ENCODE data around the gene CFAP61.
"Not testable (repeated sequence)": the region's sequence is repeated elsewhere in the genome, so short reads cannot be mapped to it uniquely, and the experiment has no call there.

The CFAP61 gene

DNA sequence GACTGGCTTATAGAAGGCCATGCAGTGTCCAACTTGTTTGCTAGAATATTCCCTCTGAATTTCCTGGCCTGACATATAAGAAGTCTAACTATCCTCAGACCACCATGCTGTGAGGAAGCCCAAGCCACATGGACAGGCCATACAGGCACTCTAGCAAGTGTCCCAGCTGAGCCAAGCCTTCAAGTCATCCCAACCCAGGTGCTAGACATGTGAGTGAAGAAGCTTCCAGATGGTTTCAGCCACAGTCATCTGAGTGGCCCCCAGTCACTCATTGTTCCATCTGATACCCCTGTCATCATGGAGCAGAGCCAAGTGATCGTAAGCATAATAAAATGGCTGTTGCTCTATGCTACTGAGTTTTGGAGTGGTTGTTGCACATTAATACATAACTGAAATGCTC is 269.6 kb downstream of the CFAP61 start:
- no peak for DNase-seq (ENCODE audit: low read depth)

DNA sequence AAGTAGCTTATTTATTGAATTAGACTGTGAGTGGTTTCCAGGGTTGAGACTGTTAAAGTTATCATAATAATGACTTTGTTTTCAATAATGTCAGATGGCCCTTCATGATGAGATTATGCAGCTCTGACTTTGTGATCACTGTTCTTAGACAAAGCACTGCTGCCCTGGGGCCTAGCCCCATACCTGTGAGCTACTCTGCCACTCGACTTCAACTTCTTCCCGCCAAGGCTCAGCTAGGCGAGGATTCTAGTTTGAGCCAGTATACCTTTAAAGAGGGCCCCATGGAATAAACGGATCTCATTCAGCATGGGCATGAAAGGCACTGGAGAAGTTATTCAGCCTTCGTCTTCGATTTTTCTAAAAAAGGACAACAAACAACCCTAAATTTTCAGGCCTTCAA is 270.6 kb downstream of the CFAP61 start:
- DNase-seq (ENCODE audit: low read depth) = no peak

DNA sequence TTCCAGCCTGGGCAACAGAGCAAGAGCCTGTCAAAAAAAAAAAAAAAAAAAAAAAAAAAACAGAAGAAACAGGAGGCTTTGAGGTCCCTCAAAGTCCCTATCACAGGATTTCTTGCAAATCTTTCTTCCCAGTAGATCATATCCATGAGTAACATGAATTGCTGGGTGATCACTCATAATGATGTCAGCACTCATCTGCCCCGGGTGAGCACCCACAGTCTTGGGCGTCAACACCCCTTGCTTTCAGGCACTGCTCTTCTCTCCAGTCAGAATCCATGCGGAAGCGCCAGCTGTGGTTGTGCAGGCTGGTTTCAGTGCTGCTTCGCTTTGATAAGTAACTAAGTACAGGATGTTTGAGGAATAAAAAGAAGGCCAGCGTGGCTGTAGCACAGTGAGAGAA is 275.4 kb downstream of the CFAP61 start:
- DNase-seq (ENCODE audit: low read depth) = no peak

DNA sequence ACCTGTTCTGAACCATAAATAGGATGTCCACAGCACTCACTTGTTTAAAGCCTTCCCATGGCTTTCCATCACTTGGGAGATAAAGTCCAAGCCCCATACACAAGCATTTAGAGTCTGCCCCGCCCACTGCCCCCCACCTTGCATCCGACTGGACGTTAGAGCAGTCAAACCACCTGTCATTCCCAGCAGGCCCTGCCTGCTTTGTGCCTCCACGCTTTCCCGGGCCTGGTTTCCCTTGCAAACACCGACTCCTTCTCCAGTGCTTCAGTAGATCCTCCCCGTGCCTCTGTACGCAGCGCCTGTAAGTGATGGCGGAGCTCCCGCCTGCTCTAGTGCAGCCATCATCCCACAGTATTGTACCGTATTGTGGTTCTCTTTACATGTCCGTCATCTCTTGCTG is 277.2 kb downstream of the CFAP61 start:
- no peak for DNase-seq (ENCODE audit: low read depth)

DNA sequence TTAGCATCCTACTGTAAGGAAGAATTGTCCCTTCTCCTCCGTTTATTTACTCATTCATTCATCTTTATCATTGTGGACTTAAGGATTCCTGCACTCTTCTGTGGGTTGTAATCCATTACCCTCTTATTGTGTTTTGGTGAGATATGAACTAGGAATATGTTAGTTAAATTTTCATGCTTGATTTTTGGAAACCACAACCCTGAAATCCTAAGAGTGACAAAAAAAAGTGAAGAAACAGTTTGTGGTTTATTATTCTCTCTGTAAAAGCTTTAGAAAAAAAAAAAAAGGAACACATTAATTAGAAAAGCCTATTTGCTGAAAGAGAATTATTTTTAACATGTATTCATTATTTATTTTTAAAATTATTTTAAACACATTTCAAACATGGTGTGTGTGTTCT is 278.8 kb downstream of the CFAP61 start:
- no peak for DNase-seq (ENCODE audit: low read depth)

DNA sequence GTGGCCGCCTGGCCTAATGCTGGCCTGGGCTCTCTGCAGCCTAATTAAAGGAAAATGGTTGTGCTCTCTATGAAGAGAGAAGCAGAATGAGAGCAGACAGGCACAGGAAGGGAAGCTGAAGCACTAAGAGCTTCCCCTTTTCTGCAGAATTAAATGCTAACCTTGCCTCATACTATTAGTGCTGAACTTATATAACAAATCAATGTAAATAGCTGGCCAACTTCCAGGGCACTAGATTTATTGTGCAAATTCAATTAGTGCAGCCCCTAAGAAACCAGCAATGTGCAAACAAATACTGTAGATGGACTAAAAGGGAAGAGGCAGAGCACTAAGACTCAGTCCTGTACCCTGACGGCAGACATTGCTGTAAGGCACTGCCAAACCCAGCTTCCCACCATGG is 279.5 kb downstream of the CFAP61 start:
- no peak for DNase-seq (ENCODE audit: low read depth)

- DNase-seq (ENCODE audit: low read depth) = no peak
These were observed 281.5 kb downstream of the CFAP61 start for GRCh38 chr20:20333866-20334265.

DNA sequence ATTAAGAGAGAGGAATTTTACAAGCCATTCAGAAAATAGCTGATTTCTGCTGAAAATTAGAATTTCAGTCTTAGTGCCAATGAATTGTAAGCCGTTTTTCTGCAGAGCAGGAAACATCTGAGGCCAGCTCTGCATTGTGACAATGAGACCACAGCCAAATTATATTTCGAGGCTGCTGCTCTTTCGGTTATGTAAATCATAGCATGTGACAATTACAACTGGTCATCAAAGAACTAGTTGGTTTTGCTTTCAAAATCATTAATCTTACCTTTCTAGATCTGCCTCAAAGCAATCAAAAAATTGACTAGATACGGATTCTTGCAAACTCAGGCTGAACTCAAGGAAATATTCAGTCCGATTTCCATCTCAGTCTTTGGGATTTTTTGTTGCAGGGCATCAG is 282.2 kb downstream of the CFAP61 start:
- no peak for DNase-seq (ENCODE audit: low read depth)

DNA sequence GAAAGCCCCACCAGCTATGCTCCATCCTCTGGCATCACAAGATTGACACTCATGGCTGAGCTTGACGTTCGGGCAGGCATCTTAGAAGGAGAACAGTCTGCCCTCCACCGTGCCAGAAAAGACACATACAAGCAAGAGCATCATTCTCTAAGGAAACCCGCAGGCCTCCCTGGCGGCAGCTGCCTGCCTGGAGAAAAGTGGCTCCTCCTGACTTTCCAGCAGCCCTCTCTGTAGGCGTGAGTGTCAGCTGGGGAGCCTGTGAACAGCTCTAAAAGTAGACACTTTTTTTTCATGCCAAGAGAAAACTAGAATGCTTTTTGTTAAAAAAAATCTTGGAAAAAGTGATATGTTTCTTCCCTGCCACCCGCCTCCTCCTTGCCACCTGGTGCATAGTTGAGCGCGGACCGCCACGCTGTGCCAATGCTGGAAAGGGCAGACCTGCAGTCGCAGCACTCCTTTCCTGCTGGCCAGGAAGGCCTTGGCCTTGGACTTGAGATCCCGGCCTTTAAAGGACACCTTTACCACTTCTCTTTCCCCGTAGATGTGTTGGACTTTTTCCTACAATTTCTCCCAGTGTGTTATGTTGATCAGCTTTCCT is 285.9 kb downstream of the CFAP61 start:
- DNase-seq (ENCODE audit: low read depth) = no peak

- DNase-seq (ENCODE audit: low read depth) = no peak
These were observed 288.1 kb downstream of the CFAP61 start for GRCh38 chr20:20340443-20340842.

DNA sequence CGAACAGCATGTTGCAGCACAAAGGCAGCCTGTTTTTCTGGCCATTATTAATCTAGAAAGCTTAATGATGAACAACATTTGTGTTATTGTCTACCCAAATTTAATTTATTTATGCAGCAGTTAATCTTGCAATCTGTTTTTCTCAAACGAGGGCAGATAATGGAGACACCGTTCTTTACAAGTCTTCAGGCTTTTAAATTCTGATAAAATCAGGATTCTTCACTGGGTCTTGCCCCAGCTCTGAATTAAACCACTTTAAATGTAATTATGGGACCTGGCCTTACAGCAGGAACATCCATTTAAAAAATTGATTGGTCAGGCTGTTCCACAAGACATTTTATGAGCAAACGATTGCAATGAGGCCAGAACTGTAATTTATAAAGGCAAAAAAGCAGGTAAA is 289.0 kb downstream of the CFAP61 start:
- DNase-seq (ENCODE audit: low read depth) = no peak

GRCh38 chr20:20342066-20342465 is 289.7 kb downstream of the CFAP61 start:
- DNase-seq (ENCODE audit: low read depth) = no peak

DNA sequence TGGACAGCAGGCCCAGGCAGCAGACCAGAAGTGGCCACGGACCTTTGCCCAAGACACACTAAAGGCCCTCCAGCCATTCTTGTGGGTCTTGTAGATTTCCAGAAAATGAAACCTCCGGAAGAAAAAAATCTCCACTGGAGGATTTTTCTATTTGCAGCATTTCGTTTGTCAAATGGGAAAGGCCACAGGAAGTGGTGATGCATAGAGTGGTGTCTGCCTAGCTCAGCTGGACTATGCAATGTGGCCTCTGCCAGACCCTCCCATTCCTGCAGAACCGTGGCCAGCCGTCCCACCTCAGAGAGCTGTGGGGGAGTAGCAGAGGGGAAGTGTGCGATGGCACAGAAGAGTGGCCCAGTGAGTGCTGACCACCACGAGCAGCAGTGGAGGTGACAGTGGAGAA is 291.6 kb downstream of the CFAP61 start:
- no peak for DNase-seq (ENCODE audit: low read depth)

GRCh38 chr20:20344476-20344875 is 292.1 kb downstream of the CFAP61 start:
- no peak for DNase-seq (ENCODE audit: low read depth)

DNA sequence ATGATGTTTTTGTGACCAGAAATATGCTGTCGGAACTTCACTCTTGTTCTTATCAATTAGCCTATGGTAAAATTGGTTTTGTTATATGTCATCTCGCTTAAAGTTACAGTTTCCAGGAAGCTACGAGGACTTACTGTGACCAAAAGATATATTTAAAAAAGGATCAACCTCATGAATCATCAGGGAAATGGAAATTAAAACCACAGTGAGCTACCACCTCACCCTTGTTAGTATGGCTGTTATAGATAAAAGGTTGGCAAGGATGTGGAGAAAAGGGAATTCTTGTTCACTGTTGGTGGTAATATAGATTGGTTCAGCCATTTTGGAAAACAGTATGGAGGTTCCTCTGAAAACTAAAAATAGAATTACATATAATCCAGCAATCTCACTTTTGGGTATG is 301.2 kb downstream of the CFAP61 start:
- no peak for DNase-seq (ENCODE audit: low read depth)

DNA sequence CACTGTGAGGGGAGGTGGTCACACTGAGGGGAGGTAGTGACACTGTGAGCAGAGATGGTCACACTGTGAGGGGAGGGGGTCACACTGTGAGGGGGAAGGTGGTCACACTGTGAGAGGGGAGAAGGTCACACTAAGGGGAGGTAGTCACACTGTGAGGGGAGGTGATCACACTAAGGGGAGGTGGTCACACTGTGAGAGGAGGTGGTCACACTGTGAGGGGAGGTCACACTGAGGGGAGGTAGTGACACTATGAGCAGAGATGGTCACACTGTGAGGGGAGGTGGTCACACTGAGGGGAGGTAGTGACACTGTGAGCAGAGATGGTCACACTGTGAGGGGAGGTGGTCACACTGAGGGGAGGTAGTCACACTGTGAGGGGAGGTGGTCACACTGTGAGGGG is 303.2 kb downstream of the CFAP61 start:
- not testable (repeated sequence) for DNase-seq (ENCODE audit: low read depth)

- no peak for DNase-seq (ENCODE audit: low read depth)
These were observed 306.5 kb downstream of the CFAP61 start for GRCh38 chr20:20358801-20359200.

DNA sequence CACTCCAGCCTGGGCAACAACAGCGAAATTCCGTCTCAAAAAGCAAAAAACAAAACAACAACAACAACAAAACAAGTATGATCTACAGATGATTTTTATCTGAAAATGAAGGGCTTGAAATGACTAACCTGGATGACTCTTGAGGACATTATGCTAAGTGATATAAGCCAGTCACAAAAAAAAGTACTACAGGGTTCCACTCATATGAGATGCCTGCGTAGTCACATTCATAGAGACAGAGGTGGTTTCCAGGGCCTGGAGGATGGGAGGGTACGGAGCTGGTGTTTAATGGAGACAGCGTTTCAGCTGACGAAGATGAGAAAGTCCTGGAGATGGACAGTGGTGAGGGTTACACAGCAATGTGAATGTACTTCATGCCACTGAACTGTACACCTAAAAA is 307.3 kb downstream of the CFAP61 start:
- no peak for DNase-seq (ENCODE audit: low read depth)

GRCh38 chr20:20360464-20360863 is 308.1 kb downstream of the CFAP61 start:
- peak; percentile 68 for DNase-seq (ENCODE audit: low read depth)

DNA sequence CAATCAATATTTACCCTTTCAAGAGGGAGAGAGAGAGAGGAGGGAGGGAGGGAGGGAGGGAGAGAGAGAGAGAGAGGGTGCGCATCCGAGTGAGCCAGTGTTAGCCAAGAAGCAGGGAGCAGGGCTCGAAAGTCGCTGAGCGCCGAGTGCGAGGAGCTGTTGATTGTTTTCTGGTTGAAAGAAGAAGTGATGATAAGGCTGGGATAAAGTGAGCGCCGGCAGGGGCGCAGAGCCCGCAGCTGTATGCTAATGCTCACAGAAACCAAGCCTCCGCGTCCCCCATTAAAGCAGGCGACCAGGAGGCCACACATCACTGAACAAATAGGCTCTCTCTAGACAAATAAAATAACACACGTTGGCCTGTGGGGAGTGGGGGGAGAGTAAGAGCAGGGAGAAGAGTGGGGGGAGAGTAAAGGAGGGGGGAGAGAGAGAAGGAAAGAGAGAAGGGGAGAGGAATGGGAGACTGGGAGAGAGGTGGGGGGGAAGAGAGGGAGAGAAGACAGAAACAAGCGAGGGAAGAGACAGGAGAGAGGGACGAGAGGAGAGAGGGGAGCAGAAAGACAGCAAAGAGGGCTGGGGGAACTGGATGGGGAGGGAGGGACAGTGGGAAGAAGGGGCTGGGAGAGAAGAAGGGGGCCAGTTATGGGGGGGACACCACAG is 310.6 kb downstream of the CFAP61 start:
- no peak for DNase-seq (ENCODE audit: low read depth)

- DNase-seq (ENCODE audit: low read depth) = no peak
These were observed 311.1 kb downstream of the CFAP61 start for GRCh38 chr20:20363434-20363798.

GRCh38 chr20:20363799-20364592 is 311.7 kb downstream of the CFAP61 start:
- no peak for DNase-seq (ENCODE audit: low read depth)

Measured in iris pigment epithelial cell (primary cell).